Cardiac muscle cell (in vitro differentiated cells and primary cell): Measurements from ENCODE around the gene CEBPZOS. TPM values are rescaled to one million over a fixed set of nuclear protein-coding genes. Genes with fewer than 3 reads are reported as not detected.
"Not testable (repeated sequence)": the region's sequence is repeated elsewhere in the genome, so short reads cannot be mapped to it uniquely, and the experiment has no call there.

Source experiments
- DNase-seq, 2 donors: peaks; one replicate each; pipeline versions ENCODE4 v3.0.0 to v3.0.0-alpha.2; 2010 to 2017; ENCODE audit warnings: low read depth in 1 of 2, low spot score in 1 of 2
- H3K27ac ChIP-seq: fragments of 200-600 bp; sonication (generic); 2 replicates; pipeline ENCODE4 v1.5.1; 2016
- H3K27me3 ChIP-seq: fragments of 200-600 bp; sonication (generic); 2 replicates; pipeline ENCODE4 v1.6.0; 2016; ENCODE audit warnings: control low read depth
- H3K36me3 ChIP-seq: fragments of 200-600 bp; sonication (generic); 2 replicates; pipeline ENCODE4 v1.5.1; 2016; ENCODE audit warnings: control low read depth
- H3K4me1 ChIP-seq: fragments of 200-600 bp; sonication (generic); 2 replicates; pipeline ENCODE4 v1.8.1; 2017; ENCODE audit warnings: low read depth, mild to moderate bottlenecking, mixed run types
- H3K4me3 ChIP-seq: fragments of 200-600 bp; sonication (generic); 2 replicates; pipeline ENCODE4 v1.5.1; 2016; ENCODE audit warnings: mild to moderate bottlenecking
- H3K9me3 ChIP-seq: fragments of 200-600 bp; sonication (generic); 2 replicates; pipeline ENCODE4 v1.5.1; 2017; ENCODE audit warnings: low read depth, mild to moderate bottlenecking, control low read depth
- CTCF ChIP-seq: IDR thresholded peaks from 2 replicates; pipeline ENCODE4 v1.5.1; 2012; ENCODE audit warnings: low read depth, mild to moderate bottlenecking, low read length
- polyA plus RNA-seq: library from polyadenylated mRNA; unstranded; fragments of >200 nt; fragmentation: Nextera tagmentation; extraction: Ambion mirVana; gene quantifications from 2 replicates; pipeline ENCODE4 v1.2.1, GENCODE V29; 2016
- total RNA-seq: library from RNA; depleted of rRNA; stranded (reverse); fragments of >200 nt; gene quantifications from 2 replicates; pipeline ENCODE4 v1.2.3, GENCODE V29; 2016

Gene CEBPZOS
- total and polyA plus RNA-seq, 2 experiments from 2014 or later, result 10.6 to 25.4 TPM

DNA sequence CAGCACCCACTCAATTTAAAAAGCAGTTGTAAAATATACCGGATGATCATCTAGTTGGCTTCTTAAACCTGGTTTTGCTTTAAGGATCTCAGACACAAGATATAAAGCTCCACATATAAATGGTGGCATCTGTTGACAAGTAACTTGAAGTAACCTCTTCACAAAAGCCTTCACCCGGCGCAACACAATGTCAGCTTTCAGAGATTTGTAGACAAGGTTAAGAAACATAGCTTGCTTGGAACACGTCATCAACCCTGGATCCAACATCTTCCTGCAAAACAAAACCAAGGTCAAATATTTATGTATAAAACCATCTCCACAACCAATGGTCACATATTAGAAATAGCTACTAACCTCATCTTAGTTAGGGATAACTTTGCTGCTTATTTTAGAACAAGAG, 26.8 kb downstream of the CEBPZOS start:
- no peak overlapping the region for H3K27ac ChIP-seq
- no peaks in the 10 kb centered on the region for H3K4me1 ChIP-seq
- no peak overlapping the region for H3K4me3 ChIP-seq
- peaks cover 49% of the 10 kb centered on the region for H3K36me3 ChIP-seq
- no peaks in the 10 kb centered on the region for H3K27me3 ChIP-seq
- no peaks in the 10 kb centered on the region for H3K9me3 ChIP-seq
- no peak for TF ChIP-seq CTCF
- DNase-seq, result no peak

- Histone ChIP-seq H3K4me3 (no peak overlapping the region), H3K4me1 (no peaks in the 10 kb centered on the region), H3K27ac (no peak overlapping the region), H3K9me3 (no peaks in the 10 kb centered on the region), H3K36me3 (peaks cover 47% of the 10 kb centered on the region), H3K27me3 (no peaks in the 10 kb centered on the region)
- DNase-seq, result peak in 1 of 2 donors; percentile 3
- no peak for TF ChIP-seq CTCF
These were observed 27.8 kb downstream of the CEBPZOS start for GRCh38 chr2:37224063-37224462.

DNA sequence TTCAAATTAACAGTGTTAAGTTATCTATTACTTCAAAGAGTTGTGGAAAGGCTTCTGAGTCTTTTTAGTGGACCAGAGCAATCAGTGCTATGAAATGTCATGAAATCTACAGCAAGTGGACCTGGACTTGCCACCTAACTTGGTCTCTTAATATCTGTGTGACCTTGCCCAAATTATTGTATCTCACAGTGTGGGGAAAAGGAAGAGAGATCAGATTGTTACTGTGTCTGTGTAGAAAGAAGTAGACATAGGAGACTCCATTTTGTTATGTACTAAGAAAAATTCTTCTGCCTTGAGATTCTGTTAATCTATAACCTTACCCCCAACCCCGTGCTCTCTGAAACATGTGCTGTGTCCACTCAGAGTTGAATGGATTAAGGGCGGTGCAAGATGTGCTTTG, 28.8 kb downstream of the CEBPZOS start:
- H3K27ac ChIP-seq, H3K4me1 ChIP-seq, H3K27me3 ChIP-seq, H3K9me3 ChIP-seq, H3K4me3 ChIP-seq, DNase-seq: not testable (repeated sequence)
- H3K36me3 ChIP-seq, result peaks cover 39% of the 10 kb centered on the region

DNA sequence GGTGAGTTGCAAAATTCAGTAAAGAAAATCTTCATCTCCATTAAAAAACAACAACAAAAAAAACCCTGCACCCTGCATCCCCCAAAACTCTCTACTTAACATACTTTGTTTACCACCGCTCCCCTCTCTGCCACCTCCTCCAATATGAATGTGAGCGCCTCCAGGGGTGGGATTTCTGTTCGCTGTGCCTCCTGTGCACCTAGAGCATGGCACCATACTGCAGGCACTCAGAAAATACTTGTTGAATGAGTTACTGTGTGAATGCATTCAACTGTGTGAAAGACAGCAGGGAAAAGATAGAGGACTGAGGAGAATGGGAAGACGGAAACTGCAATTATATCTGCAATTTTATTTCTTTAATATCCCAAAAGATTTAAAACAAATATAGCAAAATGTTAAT, 30.6 kb downstream of the CEBPZOS start:
- H3K9me3 ChIP-seq, result no peaks in the 10 kb centered on the region
- no peak overlapping the region for H3K27ac ChIP-seq
- no peaks in the 10 kb centered on the region for H3K27me3 ChIP-seq
- peaks cover 5% of the 10 kb centered on the region for H3K4me1 ChIP-seq
- H3K4me3 ChIP-seq, result no peak overlapping the region
- DNase-seq, result no peak
- TF ChIP-seq CTCF, result no peak
- peaks cover 29% of the 10 kb centered on the region for H3K36me3 ChIP-seq

- no peaks in the 10 kb centered on the region for H3K9me3 ChIP-seq
- H3K4me1 ChIP-seq, result peaks cover 5% of the 10 kb centered on the region
- DNase-seq, result no peak
- peaks cover 17% of the 10 kb centered on the region for H3K36me3 ChIP-seq
- no peak overlapping the region for H3K27ac ChIP-seq
- no peak overlapping the region for H3K4me3 ChIP-seq
- no peaks in the 10 kb centered on the region for H3K27me3 ChIP-seq
- no peak for TF ChIP-seq CTCF
These were observed 32.5 kb downstream of the CEBPZOS start for GRCh38 chr2:37228788-37229187.

- peak; percentile 3 to 8 for DNase-seq
- Histone ChIP-seq H3K4me1 (peaks cover 5% of the 10 kb centered on the region), H3K27ac (peak overlapping the region; percentile 90), H3K9me3 (no peaks in the 10 kb centered on the region), H3K4me3 (peak overlapping the region; percentile 95), H3K36me3 (peaks cover 17% of the 10 kb centered on the region), H3K27me3 (no peaks in the 10 kb centered on the region)
- no peak for TF ChIP-seq CTCF
These were observed 34.3 kb downstream of the CEBPZOS start for GRCh38 chr2:37230581-37230980.
